ENCODE results near the gene GLI1. TPM values are rescaled to one million over a fixed set of nuclear protein-coding genes. Genes with fewer than 3 reads are reported as not detected.

Gene GLI1
- total and polyA plus RNA-seq, 7 donors, result 0.60 to 3.9 (median 1.5) TPM; not detected in 2

DNA sequence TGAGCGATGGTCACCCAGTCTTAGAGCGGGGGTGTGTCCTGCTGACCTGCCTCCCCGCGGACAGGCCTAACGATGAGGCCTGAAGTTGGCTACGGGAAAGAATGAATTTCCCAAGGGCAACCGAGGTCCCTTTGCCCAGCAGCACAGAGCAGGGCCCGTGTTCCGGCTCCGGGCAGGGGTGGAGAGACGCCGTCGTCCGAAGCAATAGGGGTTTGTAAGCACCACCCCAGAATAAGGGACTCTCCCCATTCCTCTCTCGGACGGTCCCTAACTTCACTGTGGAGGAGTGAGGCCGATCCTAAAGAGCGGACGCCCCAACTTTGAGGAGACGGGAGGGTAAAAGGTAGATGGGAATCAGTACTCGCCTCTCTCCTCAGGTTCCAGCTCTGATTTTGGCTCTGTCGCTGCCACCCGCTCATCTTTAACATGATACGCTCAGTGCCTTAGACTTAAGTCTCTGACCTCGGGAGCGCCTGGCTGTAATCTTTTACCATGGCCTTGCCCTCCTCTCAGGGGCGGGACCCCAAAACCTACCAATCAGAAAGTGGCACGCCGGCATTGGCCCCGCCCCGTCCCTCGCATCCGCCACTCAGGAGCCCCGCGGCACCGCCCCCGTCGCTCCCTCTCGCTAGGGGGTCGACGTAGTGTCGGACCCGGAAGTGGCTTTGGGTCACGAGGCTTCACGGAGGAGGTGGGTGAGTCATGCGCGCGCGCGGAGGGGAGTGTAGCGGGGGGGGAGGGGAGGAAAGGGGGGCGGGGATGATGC, 60.7 kb downstream of the GLI1 start, which contains the start of gene DDIT3:
Gene DDIT3 (minus strand): TSS at position 462 of the 766 bp plus-strand sequence. CDS start 3,108 bp downstream, outside the sequence.
- intact Hi-C loops (cut with DNase I), result loop anchor here (2.0 to 5.0 kb wide), 4 partner anchors 27 to 1403 kb away; partner anchors contain the start of genes ARHGEF25, DCTN2, MARS1 and RPL41
- WGBS, 2 donors, result 0 to 1% methylated on average over 52 of the region's 52 CpGs
- TF ChIP-seq POLR2A (IDR thresholded peaks at IDR 0.05) (peak; percentile 99), EP300 (IDR thresholded peaks at IDR 0.05) (peak in 2 of 4 donors; percentile 7 to 82), POLR2AphosphoS5 (IDR thresholded peaks at IDR 0.05) (peak; percentile 100)
- TF ChIP-seq, protein P1, sequence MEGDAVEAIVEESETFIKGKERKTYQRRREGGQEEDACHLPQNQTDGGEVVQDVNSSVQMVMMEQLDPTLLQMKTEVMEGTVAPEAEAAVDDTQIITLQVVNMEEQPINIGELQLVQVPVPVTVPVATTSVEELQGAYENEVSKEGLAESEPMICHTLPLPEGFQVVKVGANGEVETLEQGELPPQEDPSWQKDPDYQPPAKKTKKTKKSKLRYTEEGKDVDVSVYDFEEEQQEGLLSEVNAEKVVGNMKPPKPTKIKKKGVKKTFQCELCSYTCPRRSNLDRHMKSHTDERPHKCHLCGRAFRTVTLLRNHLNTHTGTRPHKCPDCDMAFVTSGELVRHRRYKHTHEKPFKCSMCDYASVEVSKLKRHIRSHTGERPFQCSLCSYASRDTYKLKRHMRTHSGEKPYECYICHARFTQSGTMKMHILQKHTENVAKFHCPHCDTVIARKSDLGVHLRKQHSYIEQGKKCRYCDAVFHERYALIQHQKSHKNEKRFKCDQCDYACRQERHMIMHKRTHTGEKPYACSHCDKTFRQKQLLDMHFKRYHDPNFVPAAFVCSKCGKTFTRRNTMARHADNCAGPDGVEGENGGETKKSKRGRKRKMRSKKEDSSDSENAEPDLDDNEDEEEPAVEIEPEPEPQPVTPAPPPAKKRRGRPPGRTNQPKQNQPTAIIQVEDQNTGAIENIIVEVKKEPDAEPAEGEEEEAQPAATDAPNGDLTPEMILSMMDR (IDR thresholded peaks at IDR 0.05), result no peak
- no peaks in the 10 kb centered on the region for H3K9me3 ChIP-seq
- H3K36me3 ChIP-seq, result peaks cover 25 to 40% (median 30%) of the 10 kb centered on the region in 4 donors
- peak within 1 kb of the TSS; percentile 95 to 100 (median 98) for H3K27ac ChIP-seq
- H3K4me1 ChIP-seq, result peaks cover 0 to 66% (median 64%) of the 10 kb centered on the region in 4 donors
- no peaks in the 10 kb centered on the region for H3K27me3 ChIP-seq
- peak within 1 kb of the TSS; percentile 85 to 96 (median 89) for H3K4me3 ChIP-seq
- DNase-seq, result peak; percentile 100

DNA sequence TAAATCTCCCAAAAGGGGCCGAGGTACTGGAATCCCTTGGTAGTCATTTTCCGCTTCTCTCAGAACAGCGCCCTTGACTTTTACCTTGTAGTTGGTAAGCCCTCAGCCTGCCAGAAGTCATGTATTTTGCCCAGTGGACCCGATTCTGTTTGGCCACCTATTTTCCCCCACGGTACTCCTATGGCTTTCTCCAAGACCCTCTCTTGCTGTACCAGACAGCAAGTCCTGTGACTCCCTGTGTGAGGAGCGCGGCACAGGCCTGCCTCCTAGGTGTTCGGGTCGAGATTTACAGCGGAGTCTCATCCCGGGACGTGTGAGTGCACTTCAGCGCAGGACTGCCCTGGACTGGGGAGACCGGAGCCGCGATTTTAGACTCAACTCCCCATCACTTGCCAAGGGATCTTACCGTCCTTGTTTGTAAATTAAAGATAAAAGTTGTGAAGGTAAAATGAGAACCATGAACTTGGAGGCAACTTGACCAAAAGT, 62.0 kb downstream of the GLI1 start:
- peak overlapping the region; percentile 95 to 100 (median 98) for H3K27ac ChIP-seq
- no peak for TF ChIP-seq EP300 (IDR thresholded peaks at IDR 0.05)
- no peak for TF ChIP-seq POLR2A (IDR thresholded peaks at IDR 0.05)
- TF ChIP-seq POLR2AphosphoS5 (IDR thresholded peaks at IDR 0.05), result no peak
- TF ChIP-seq, protein P1 (IDR thresholded peaks at IDR 0.05), result no peak
- no peaks in the 10 kb centered on the region for H3K9me3 ChIP-seq
- H3K36me3 ChIP-seq, result peaks cover 21 to 40% (median 28%) of the 10 kb centered on the region in 4 donors
- H3K27me3 ChIP-seq, result no peaks in the 10 kb centered on the region
- DNase-seq, result peak; percentile 86
- 31 to 54% methylated on average over 17 of the region's 17 CpGs for WGBS, 2 donors
- intact Hi-C loops (cut with DNase I), result loop anchor here (2.0 to 5.0 kb wide), 4 partner anchors 25 to 1404 kb away; partner anchors contain the start of genes ARHGEF25, DCTN2, MARS1 and RPL41
- H3K4me3 ChIP-seq, result peak overlapping the region in 2 of 4 donors; percentile 81 to 94
- peaks cover 0 to 77% (median 71%) of the 10 kb centered on the region in 4 donors for H3K4me1 ChIP-seq

Small RNA genes within 50 kb of the gene (small RNA-seq; reads per million reads assigned to genes)
- gene MIR616 (0 to 0.29 (median 0.18) reads per million in 3 donors), gene RNU6-879P (0 reads per million in 3 donors)

Other genes starting within 250 kb of the GLI1 start
- gene NXPH4, start 243.0 kb upstream of the GLI1 start, total RNA-seq, result not detected
- under 1 TPM in 1 of 3 donors, not detected in 2; 0.13 TPM for gene NXPH4, start 243.0 kb upstream of the GLI1 start, polyA plus RNA-seq
- 10 to 100 TPM; 24.6 to 52.2 (median 34.5) TPM for gene SHMT2, start 230.1 kb upstream of the GLI1 start, total RNA-seq
- 100 to 1,000 TPM in 1 of 3 donors, 10 to 100 TPM in 2; 26.6 to 100 (median 29.4) TPM for gene SHMT2, start 230.1 kb upstream of the GLI1 start, polyA plus RNA-seq
- gene STAC3, start 208.6 kb upstream of the GLI1 start, total RNA-seq, result 1 to 10 TPM in 3 of 4 donors, under 1 TPM in 1; 0.41 to 2.8 (median 1.8) TPM
- gene STAC3, start 208.6 kb upstream of the GLI1 start, polyA plus RNA-seq, result 1 to 10 TPM; 1.2 to 4.6 (median 1.8) TPM
- gene R3HDM2, start 28.7 kb upstream of the GLI1 start, total RNA-seq, result 10 to 100 TPM; 28.3 to 37.7 (median 28.5) TPM
- 10 to 100 TPM; 10.9 to 26.2 (median 14.4) TPM for gene R3HDM2, start 28.7 kb upstream of the GLI1 start, polyA plus RNA-seq
- not detected for gene INHBC, start 25.0 kb upstream of the GLI1 start, total RNA-seq
- gene INHBC, start 25.0 kb upstream of the GLI1 start, polyA plus RNA-seq, result not detected
- under 1 TPM in 1 of 4 donors, not detected in 3; 0.36 TPM for gene INHBE, start 4.5 kb upstream of the GLI1 start, total RNA-seq
- gene INHBE, start 4.5 kb upstream of the GLI1 start, polyA plus RNA-seq, result under 1 TPM in 1 of 3 donors, not detected in 2; 0.09 TPM
- gene ARHGAP9, start 20.1 kb downstream of the GLI1 start, total RNA-seq, result 10 to 100 TPM in 1 of 4 donors, 1 to 10 TPM in 3; 4.3 to 16.3 (median 6.8) TPM
- gene ARHGAP9, start 20.1 kb downstream of the GLI1 start, polyA plus RNA-seq, result 10 to 100 TPM in 1 of 3 donors, 1 to 10 TPM in 2; 4.9 to 54.7 (median 6.6) TPM
- 10 to 100 TPM; 46.6 to 56.3 (median 53.2) TPM for gene MARS1, start 28.3 kb downstream of the GLI1 start, total RNA-seq
- gene MARS1, start 28.3 kb downstream of the GLI1 start, polyA plus RNA-seq, result 10 to 100 TPM; 22.9 to 86.2 (median 25.8) TPM
- 10 to 100 TPM; 30.7 to 48.5 (median 40.7) TPM for gene DDIT3, start 60.7 kb downstream of the GLI1 start, total RNA-seq
- 10 to 100 TPM; 42.3 to 52.9 (median 46.7) TPM for gene DDIT3, start 60.7 kb downstream of the GLI1 start, polyA plus RNA-seq
- gene MBD6, start 63.0 kb downstream of the GLI1 start, total RNA-seq, result 10 to 100 TPM; 13.5 to 23.5 (median 16.0) TPM
- 10 to 100 TPM; 16.2 to 52.8 (median 17.1) TPM for gene MBD6, start 63.0 kb downstream of the GLI1 start, polyA plus RNA-seq
- 100 to 1,000 TPM; 118 to 194 (median 141) TPM for gene DCTN2, start 87.4 kb downstream of the GLI1 start, total RNA-seq
- 100 to 1,000 TPM; 141 to 204 (median 172) TPM for gene DCTN2, start 87.4 kb downstream of the GLI1 start, polyA plus RNA-seq
- 1 to 10 TPM; 3.6 to 8.9 (median 6.9) TPM for gene KIF5A, start 90.3 kb downstream of the GLI1 start, total RNA-seq
- gene KIF5A, start 90.3 kb downstream of the GLI1 start, polyA plus RNA-seq, result 1 to 10 TPM in 1 of 3 donors, under 1 TPM in 2; under 0.01 to 3.5 (median 0.46) TPM
- 10 to 100 TPM; 13.3 to 22.8 (median 18.4) TPM for gene PIP4K2C, start 131.4 kb downstream of the GLI1 start, total RNA-seq
- gene PIP4K2C, start 131.4 kb downstream of the GLI1 start, polyA plus RNA-seq, result 10 to 100 TPM; 21.0 to 30.5 (median 28.6) TPM
- 10 to 100 TPM; 42.9 to 68.4 (median 50.7) TPM for gene DTX3, start 145.0 kb downstream of the GLI1 start, total RNA-seq
- gene DTX3, start 145.0 kb downstream of the GLI1 start, polyA plus RNA-seq, result 10 to 100 TPM in 1 of 3 donors, 1 to 10 TPM in 2; 1.2 to 12.5 (median 8.4) TPM
- 100 to 1,000 TPM in 3 of 4 donors, 10 to 100 TPM in 1; 99.4 to 140 (median 113) TPM for gene ARHGEF25, start 151.7 kb downstream of the GLI1 start, total RNA-seq
- 10 to 100 TPM in 2 of 3 donors, 1 to 10 TPM in 1; 5.8 to 22.8 (median 18.2) TPM for gene ARHGEF25, start 151.7 kb downstream of the GLI1 start, polyA plus RNA-seq
- gene B4GALNT1, start 173.4 kb downstream of the GLI1 start, total RNA-seq, result 1 to 10 TPM in 3 of 4 donors, under 1 TPM in 1; 0.99 to 4.4 (median 3.3) TPM
- 1 to 10 TPM in 1 of 3 donors, not detected in 2; 2.7 TPM for gene B4GALNT1, start 173.4 kb downstream of the GLI1 start, polyA plus RNA-seq
- 100 to 1,000 TPM; 122 to 183 (median 156) TPM for gene OS9, start 234.3 kb downstream of the GLI1 start, total RNA-seq
- 100 to 1,000 TPM in 1 of 3 donors, 10 to 100 TPM in 2; 69.1 to 243 (median 95.3) TPM for gene OS9, start 234.3 kb downstream of the GLI1 start, polyA plus RNA-seq